Epithelial cell of prostate (primary cell): ENCODE results near the gene BNC2.

Experiments used
- DNase-seq: peaks from one replicate; pipeline ENCODE4 v3.0.0-alpha.2; 2011; ENCODE audit warnings: low read depth, low spot score
- H3K27ac ChIP-seq: fragments of 450-650 bp; 2 replicates; pipeline ENCODE4 v1.5.1; 2017; ENCODE audit warnings: mild to moderate bottlenecking

The BNC2 gene

DNA sequence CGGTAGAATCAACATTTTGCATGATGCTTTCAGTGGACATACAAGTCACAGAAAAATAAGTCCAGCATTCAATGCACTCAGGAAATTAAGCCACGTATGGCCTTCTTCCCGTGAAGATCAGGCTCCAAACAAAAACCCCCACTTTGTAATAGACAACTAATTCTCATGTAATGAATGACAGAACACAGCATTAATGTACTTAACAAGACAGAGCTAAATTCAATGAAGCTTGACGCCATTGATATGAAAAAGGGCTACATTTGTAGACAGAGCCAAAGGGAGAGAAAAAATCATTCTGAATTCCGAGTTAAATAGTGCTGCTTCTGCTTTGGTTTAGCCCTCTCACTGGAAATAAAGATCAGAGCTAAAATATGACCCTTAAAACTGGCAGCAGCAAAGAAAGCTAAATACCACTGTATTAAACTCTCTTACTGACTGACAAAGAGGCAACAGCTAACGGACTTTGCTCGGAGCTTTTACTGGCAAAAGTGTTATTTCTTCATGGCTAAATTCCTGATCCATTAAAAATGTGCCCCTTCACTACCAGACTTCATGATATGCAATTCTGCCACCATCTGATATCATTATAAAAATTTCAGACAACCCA lies 250.5 kb downstream of the BNC2 start:
- no peak overlapping the region for H3K27ac ChIP-seq
- no peak for DNase-seq

DNA sequence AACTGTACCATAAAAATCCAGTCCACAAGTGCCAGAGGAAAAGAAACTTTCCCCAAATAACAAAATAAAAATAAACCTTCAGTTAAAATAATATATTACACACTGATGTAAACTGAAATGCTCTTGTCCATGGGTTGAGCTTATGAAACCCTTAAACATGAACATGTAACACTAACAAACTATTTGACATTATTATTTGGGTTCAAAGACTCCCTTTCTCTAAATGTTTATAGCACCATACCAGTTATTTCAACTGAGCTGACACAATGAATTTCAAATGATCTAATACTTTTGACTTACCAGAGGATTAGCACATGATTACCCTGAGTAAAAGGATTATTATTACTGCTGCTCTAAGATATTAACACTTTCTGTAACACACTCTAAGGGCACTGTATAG lies 251.1 kb downstream of the BNC2 start:
- H3K27ac ChIP-seq, result no peak overlapping the region
- DNase-seq, result no peak

DNA sequence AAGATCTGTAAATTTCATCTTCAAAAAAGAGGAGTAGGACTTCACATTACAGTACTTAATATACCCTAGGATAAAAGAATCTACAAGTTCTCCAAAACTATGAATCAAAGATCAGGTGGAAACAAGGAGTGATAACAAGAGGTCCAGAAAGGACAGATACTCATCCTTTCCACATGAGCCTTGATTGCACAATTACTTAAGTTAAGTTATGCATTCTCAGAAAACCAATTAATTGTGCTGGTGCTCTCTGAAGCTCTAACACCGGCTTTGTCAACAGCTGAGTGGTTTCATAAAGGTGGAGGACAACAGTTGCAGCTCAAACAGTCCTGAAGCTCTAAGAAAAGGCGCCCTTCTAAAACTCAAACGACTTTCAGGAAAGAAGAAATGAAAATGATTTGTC lies 251.9 kb downstream of the BNC2 start:
- no peak for DNase-seq
- H3K27ac ChIP-seq, result no peak overlapping the region

DNA sequence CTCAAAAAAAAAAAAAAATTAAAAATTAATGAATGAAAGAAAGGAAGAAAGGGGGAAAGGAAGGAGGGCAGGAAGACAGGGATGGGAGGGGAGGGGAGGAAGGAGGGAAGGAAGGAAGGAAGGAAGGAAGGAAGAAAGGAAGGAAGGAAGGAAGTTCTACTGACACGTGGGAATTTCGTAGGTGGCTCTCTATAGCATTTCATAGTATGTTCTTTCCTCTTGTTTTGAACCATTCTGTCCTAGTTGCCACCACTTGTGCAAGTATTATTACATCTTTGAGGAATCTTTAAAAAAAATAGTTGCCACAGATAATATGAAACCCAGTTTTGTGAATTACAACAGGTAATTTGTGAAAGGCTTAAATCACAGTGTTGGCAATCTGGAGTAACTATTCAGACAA lies 253.8 kb downstream of the BNC2 start:
- H3K27ac ChIP-seq, result no peak overlapping the region
- no peak for DNase-seq

DNA sequence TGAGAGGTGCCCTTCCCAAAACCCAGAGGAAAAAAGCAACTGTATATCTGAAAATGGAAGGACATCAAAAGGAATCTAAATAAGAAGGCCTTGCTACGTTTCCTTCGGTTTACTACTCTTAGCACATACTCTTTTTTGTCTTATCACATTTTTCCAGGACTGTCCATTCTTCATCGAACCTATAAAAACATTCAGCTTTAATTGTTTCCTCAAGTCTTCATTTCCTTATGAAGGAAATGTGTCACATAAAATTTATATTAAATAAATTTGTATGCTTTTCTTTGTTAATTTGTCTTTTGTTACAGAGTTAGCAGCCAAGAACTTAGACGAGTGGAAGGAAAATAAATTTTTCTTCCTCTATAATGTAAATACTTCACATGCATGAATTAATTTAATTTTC lies 255.0 kb downstream of the BNC2 start:
- no peak for DNase-seq
- no peak overlapping the region for H3K27ac ChIP-seq

DNA sequence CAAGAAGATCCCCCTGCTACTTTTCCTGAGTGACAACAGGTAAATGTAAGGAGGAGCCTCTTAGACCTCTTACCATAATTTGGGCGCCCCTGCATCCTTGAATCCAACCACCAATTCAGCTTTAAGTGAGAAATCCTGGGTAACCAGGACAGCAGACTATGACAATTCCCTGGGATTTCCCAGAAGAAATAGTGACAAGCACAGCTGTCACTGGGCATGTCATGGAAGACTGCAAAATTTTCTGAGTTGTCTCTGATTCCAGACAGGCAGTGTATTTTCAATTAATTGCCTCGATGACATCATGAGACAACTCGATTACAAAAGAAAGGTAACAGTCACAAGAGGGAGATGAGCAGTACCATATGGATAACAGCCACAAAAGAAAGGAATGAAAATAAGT lies 256.9 kb downstream of the BNC2 start:
- no peak for DNase-seq
- no peak overlapping the region for H3K27ac ChIP-seq

DNA sequence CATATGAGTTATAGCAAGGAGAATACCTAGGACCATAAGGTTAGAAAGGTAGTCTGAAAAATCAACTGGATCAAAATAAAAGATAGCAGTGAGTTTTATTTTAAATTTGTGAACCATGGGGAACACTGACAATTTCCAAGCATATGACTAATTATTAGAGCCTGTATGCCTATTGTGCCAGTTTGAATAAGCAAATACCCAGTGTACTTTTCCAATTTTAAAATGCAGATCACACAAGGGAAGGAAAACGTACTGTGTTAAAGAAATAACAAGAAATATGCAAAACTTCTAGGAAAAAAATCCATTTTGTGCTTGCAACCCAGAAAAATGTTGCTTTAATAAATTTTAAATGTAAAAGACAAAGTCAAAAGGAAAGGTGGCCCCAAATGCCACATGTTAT lies 257.4 kb downstream of the BNC2 start:
- no peak for DNase-seq
- no peak overlapping the region for H3K27ac ChIP-seq

DNA sequence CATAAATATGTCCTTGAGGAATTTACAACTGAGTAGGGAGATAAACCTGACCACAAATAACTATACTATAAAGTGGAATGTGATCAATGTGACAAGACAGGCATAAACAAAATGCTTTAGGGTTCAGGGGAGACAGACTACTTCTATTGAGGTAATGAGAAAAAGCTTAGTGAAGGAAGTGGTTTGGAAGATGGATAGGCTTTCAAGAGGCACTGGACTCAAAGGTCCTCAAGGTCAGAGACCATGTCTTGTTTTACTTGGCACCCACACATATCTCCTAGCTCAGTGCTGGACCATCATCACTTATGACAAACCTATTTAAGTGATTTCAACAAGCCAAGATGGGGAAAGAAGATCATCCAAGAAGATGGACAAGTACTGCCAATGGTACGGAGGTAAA lies 257.8 kb downstream of the BNC2 start:
- DNase-seq, result no peak

DNA sequence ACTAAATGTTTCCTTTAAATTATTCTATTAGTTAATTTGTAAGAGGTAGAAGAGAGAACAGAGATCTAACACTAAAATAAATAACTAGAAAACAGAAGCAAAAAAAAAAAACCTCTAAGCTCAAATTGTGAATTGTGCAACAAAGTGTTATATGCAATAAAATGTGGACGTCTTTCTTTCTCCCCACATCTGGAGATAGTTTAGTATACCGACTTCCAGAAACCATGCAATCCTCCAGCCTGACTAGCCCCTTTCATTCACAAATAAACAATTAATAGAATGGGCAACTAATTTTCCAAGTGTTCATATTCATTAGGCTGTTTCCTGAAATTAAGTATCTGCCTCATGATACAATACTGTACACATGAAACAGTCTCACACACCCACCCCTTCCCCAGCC lies 258.5 kb downstream of the BNC2 start:
- DNase-seq, result no peak
- no peak overlapping the region for H3K27ac ChIP-seq

More for the DNA sequence above, 257.8 kb downstream of the BNC2 start:
- no peak overlapping the region for H3K27ac ChIP-seq

DNA sequence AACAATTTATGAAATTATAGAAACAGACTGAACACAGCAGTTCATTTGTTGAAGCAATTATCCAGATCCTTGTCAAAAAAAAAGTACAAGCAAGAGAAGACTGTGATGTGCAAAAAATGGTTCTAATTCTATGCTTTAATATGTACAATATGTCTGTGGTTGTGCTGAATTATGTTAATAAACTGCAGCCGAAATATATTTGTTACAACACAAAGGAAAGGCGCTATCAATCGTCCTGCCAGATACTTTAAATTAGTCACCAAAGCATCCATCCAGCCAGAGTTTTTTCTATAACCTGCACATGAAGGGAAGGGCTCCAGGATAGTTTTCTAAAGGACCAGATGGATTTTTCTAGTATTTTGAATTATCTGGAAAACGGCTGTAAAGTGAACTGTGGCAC lies 259.5 kb downstream of the BNC2 start:
- no peak for DNase-seq
- H3K27ac ChIP-seq, result no peak overlapping the region

DNA sequence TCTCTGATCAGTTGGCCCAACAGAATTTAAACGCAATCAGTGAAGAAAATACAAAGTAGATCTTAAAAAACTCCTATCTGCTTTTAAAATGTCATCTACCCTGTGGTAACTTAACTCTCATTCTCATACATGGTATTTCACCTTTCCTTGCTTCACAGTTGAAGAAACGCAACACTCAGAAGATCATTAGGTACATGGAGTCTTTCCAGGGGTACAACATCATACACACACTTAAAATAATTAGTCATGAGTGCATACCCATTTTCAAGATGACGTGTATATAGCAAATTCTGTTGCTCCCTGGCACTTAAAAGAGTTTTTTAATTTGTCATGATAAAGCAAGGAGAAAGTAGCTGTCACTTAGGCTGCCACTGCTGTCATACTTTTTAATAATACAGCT lies 259.9 kb downstream of the BNC2 start:
- DNase-seq, result no peak
- H3K27ac ChIP-seq, result no peak overlapping the region

DNA sequence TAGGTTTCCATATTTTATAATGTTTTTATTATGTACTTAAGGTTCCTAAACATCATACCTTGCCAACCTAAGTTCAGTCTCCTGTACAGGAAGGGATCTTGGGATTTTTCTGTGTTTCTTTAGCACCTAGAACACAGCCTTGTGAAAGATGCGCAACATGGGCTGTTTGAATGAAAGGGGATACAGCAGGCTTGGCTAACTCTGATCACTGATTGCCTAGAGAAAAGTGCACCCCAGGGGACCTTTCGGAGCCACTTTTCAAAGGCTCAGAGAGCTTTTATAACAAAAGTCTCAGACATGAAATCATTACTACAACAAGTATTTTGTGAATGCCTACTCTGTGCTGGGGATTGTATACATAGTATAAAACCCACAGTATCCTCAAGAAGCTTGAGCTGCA lies 261.6 kb downstream of the BNC2 start:
- DNase-seq, result no peak
- H3K27ac ChIP-seq, result no peak overlapping the region

DNA sequence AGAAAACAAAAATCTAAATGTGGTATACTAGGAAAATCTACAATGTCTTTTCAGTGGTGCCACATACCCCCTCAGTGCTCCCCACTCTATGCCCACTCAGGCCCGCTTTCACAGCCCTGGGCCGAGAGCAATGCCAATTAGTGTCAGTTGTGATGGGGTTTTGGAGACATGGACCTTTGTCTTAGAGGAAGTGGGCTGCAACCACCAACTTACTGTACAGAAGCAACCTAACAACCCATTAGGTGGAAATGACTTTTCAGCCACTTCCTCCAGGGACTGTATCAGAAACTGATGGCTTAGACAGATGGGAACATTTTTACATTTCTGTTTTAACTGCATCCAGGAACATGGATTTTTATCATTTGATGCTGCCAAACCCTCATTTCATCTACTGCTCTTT lies 268.0 kb downstream of the BNC2 start:
- no peak for DNase-seq
- no peak overlapping the region for H3K27ac ChIP-seq

DNA sequence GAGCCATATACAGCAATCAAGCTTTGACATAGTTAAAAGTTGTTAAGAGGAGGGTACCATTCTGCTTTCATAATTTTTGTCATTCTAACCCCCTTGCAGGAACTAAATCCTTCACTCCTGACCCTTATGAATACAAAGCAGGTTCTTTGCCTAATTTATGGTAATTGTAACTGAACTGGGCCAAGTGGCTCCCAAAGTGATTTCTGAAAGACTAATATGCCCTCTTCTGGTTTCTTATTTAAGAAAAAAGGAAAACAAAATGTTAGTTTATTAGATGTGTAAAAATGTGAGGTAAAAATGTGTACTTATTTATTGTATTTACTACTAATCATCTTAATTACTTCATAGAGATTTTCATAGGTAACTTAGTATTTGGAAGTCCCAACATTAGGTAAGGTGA lies 268.5 kb downstream of the BNC2 start:
- DNase-seq, result no peak
- no peak overlapping the region for H3K27ac ChIP-seq

DNA sequence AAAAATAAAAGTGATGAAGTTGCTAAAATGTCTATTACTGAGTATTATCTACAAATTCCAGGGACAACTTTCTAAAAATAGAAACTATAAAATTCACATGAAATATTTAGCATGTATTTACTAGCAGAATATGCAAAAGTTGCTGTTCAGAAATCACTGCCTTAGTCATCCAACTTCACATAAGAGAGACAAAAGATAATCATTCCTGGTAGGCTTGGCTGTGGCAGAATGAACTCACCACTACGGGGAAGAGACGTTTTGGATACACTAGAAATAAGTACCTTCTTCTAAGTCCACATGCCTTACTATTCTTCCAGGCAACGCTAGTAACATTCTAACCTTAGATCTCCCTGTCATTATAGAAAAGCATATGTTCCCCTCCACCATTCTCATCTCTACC lies 272.2 kb downstream of the BNC2 start:
- DNase-seq, result no peak
- no peak overlapping the region for H3K27ac ChIP-seq

DNA sequence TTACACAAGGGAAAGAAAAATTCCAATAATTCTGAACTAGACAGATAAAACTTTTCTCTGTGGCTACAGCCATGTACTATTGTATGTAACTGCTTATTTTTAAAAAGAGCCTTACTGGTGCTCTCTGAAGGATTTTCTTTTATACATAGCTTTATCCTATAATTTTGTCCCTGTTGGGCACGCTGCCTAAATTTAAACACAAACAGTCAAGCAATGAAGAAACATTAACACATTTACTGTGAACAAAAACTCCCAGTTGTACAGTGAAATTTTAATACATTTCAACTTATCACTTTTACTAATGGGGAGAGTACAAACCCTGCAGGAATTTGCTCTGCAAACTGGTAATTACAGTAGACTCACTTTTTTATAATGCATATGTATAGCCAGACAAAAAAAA lies 273.3 kb downstream of the BNC2 start:
- no peak overlapping the region for H3K27ac ChIP-seq
- DNase-seq, result no peak

DNA sequence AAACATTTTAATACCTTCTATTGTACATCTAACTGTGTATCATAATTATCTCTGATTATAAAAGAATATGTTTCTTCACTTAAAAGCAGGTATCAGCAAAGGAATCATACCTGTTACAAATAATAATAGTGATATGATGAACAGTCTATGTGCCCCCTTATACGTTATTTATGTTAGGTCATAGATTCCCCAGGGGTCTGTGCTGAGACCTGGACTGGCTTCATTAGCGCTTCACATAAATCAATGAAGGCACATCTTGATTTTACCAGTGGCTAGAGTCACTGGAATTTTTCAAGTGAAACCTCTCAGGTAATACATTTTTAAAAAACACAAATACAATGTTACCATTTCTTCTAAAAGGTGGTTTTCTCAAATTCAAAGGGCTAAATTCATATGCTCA lies 275.2 kb downstream of the BNC2 start:
- DNase-seq, result no peak
- no peak overlapping the region for H3K27ac ChIP-seq

DNA sequence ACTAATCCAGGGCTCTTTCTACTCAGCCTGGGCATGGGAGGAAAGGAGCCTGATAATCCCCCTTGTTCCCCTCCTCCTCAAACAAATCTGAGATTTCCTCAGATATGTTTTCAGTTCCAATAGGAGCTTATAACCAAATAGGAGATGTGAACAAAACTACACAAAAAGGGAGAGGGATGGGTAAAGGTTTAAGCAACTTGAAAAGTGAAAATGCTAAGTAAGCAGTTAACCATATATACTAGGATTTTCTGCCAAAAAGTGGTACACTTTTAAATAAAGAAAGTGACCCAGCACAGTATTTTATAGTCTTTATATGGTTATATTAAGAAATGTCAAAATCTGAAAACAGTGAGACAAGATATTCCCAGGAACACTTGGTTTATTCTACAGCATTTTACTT lies 275.7 kb downstream of the BNC2 start:
- H3K27ac ChIP-seq, result no peak overlapping the region
- no peak for DNase-seq

DNA sequence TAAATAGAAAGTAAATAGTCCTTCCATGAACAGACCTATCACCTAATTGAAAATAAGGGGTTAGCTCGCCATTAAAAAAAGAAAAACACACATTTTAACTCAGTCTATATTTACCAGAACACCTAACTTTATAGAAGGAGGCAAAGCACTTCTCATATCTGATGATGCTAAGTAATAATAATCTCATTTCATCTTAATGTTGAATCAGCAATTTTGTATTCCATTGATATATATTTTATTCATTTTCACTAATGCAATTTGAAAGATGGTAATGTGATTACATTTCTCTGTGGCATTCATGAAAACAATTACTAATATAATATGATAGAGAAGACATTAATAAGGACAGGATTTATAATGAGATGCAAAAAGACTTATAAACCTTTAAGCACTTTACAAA lies 276.7 kb downstream of the BNC2 start:
- H3K27ac ChIP-seq, result no peak overlapping the region
- no peak for DNase-seq

DNA sequence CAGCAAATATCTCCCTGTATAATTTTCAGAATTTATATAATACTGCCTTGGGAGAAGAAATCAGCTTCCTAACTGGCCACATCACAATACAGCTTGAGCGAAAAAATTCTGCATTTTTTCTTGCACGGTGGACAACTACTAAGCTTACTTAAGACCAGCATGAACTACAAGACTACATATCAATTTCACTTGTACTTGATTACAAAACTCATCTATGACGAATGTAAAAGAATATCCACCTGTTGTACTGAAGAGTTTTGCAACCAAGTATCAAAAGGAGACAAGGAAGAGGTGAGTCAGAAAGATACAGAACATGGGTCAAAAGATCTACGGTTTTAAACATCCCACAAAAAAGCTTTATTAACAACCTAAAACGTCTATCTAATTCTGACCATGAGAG lies 279.4 kb downstream of the BNC2 start:
- no peak for DNase-seq
- H3K27ac ChIP-seq, result no peak overlapping the region

DNA sequence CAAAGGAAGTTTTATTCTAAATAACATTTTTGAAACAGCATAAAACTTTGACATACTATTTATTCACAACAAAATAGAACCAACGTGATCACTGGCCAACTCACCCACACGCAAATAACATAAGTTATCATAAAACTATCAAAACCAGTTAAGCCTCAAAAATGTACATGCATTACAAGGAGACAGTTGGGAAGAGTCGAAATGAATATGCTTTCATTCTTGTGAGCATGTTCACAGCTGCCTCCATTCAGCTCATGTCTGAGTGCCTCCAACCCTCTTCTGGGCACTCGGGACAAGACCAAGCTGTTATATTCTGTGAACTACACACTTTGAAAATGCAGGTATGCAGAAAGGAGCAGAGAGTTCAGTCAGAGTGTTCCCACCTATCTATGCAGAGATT lies 284.9 kb downstream of the BNC2 start:
- no peak overlapping the region for H3K27ac ChIP-seq
- no peak for DNase-seq

DNA sequence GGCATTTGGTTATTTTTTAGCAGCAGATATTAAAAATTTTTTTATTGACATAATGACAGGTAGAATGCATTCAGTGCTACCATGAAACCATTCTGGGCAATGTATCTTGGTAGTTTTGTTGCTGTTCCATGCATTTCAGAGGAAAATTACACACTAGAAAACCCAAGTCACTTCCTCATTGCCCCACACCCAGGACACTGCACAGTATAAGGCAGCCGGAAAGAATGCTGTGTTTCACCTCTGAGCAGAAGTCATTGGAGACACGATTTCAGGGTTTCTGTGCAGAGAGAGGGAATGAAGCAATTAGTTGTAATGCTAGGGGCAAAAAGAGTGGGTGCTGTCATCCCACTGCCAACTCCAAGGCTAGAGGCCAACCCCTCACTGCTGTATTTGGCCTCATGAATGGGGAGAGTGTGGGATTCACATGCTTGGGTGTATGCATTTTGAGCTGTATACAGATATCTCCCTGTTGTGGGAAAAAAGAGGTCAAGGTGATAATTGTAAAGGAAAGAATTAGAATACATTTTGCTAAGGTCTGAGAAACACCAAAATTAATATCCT lies 290.5 kb downstream of the BNC2 start:
- DNase-seq, result no peak

DNA sequence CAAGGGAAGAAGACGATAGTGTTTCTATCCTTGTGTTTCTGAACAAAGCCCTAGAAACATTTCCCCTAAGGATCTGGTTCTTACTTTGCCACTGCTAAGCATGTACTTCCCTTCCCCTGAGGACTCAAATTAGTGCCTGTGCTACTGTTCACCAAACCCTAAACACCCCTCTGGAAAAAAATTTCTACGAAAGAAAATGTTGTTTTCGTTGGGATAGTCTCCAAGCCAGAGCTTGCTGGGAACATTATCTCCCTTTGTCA lies 294.6 kb downstream of the BNC2 start:
- no peak overlapping the region for H3K27ac ChIP-seq
- no peak for DNase-seq

More for the DNA sequence above, 290.5 kb downstream of the BNC2 start:
- H3K27ac ChIP-seq, result no peak overlapping the region
